Panc1 (cell line): Measurements from ENCODE around the gene FLG. TPM values are rescaled to one million over a fixed set of nuclear protein-coding genes. Genes with fewer than 3 reads are reported as not detected.

Source experiments
- ATAC-seq: fragments of 200-7000 bp; cut with Tn5 transposase; 2 replicates; pipeline ENCODE4 v1.9.1; 2020; ENCODE audit warnings: mild to moderate bottlenecking, moderate library complexity
- BruUV-seq: library from RNA; stranded (reverse); fragments of 400-500 nt; replicated peaks from 2 replicates; lab custom pipeline; 2021; lab: Mats Ljungman, UMichigan
- CTCF ChIA-PET: fragments of 300-600 bp; sonication (Branson Sonifier 250); formaldehyde crosslinking; loops from one replicate; lab custom pipeline; 2022; ENCODE audit warnings: antibody characterized with exemption; lab: Charles Lee
- POLR2A ChIA-PET: fragments of 300-600 bp; sonication (Branson Sonifier 250); formaldehyde crosslinking; loops from one replicate; lab custom pipeline; 2022; ENCODE audit warnings: antibody characterized with exemption; lab: Charles Lee
- DNase-seq: peaks from one replicate; pipeline ENCODE4 v3.0.0-alpha.2; 2010; ENCODE audit warnings: low read depth, low spot score
- H3K27ac ChIP-seq: 2 replicates; pipeline ENCODE4 v1.5.1; 2011; ENCODE audit warnings: mild to moderate bottlenecking, low read length, inconsistent platforms
- H3K27me3 ChIP-seq: fragments of 200-500 bp; sonication (Bioruptor generic); 2 replicates; pipeline ENCODE4 v1.6.0; 2014; ENCODE audit warnings: low read length, inconsistent platforms; ENCODE audit not compliant: control insufficient read depth, insufficient read depth
- H3K36me3 ChIP-seq: fragments of 200-500 bp; sonication (Bioruptor generic); 2 replicates; pipeline ENCODE4 v1.5.1; 2014; ENCODE audit warnings: inconsistent platforms, mild to moderate bottlenecking, low read length, moderate library complexity; ENCODE audit not compliant: control insufficient read depth, insufficient read depth
- H3K4me1 ChIP-seq: 2 replicates; pipeline ENCODE4 v1.5.1; 2011; ENCODE audit warnings: inconsistent platforms, mild to moderate bottlenecking, low read length, moderate library complexity; ENCODE audit not compliant: control insufficient read depth, insufficient read depth
- H3K4me3 ChIP-seq, 2 experiments: 2 replicates each; pipeline ENCODE4 v1.5.1; 2011 to 2012; ENCODE audit warnings: low read depth in 2 of 2, low read length in 2 of 2, mild to moderate bottlenecking in 2 of 2, inconsistent platforms in 1 of 2, moderate library complexity in 1 of 2
- H3K9me3 ChIP-seq: fragments of 200-500 bp; sonication (Bioruptor generic); 2 replicates; pipeline ENCODE4 v1.5.1; 2014; ENCODE audit warnings: low read depth, mild to moderate bottlenecking, inconsistent platforms, low read length, moderate library complexity; ENCODE audit not compliant: control insufficient read depth, insufficient read depth
- CTCF ChIP-seq: fragments of 450-650 bp; IDR thresholded peaks from 2 replicates; pipeline ENCODE4 v1.5.1; 2017; ENCODE audit warnings: mild to moderate bottlenecking
- POLR2AphosphoS5 ChIP-seq: IDR thresholded peaks from 2 replicates; pipeline ENCODE4 v1.6.1; 2012; ENCODE audit warnings: mild to moderate bottlenecking, low read depth, low read length, moderate library complexity
- REST ChIP-seq, 2 experiments: IDR thresholded peaks; 2 replicates each; pipeline ENCODE4 v1.6.1; 2011 to 2012; ENCODE audit warnings: low read depth in 2 of 2, control low read depth in 1 of 2, low read length in 1 of 2, mild to moderate bottlenecking in 1 of 2, moderate library complexity in 1 of 2; ENCODE audit not compliant: insufficient read depth in 1 of 2
- SIN3A ChIP-seq: IDR thresholded peaks from 2 replicates; pipeline ENCODE4 v1.6.1; 2012; ENCODE audit warnings: low read depth, mild to moderate bottlenecking, low read length, moderate library complexity, borderline replicate concordance; ENCODE audit not compliant: insufficient read depth
- TCF7L2 ChIP-seq: IDR thresholded peaks from 2 replicates; pipeline ENCODE4 v1.6.1; 2011; ENCODE audit warnings: mild to moderate bottlenecking, low read depth, low read length, inconsistent platforms
- in situ Hi-C: cut with HindIII; loops from 2 replicates; pipeline ENCODE4 v1.10.0; 2016; ENCODE audit warnings: low sequenced_read_pairs, low pct_unique_long_range_greater_than_20kb
- intact Hi-C: fragments of 100-400 bp; cut with micrococcal nuclease; formaldehyde crosslinking; loops from one replicate; pipeline ENCODE4 v1.10.0; 2022; ENCODE audit not compliant: unreplicated experiment
- total RNA-seq: library from RNA; stranded (reverse); gene quantifications from one replicate; pipeline ENCODE4 v1.2.1, GENCODE V29; 2021; ENCODE audit not compliant: unreplicated experiment

The FLG gene
- total RNA-seq, 1 experiment from 2014 or later, result not detected

DNA sequence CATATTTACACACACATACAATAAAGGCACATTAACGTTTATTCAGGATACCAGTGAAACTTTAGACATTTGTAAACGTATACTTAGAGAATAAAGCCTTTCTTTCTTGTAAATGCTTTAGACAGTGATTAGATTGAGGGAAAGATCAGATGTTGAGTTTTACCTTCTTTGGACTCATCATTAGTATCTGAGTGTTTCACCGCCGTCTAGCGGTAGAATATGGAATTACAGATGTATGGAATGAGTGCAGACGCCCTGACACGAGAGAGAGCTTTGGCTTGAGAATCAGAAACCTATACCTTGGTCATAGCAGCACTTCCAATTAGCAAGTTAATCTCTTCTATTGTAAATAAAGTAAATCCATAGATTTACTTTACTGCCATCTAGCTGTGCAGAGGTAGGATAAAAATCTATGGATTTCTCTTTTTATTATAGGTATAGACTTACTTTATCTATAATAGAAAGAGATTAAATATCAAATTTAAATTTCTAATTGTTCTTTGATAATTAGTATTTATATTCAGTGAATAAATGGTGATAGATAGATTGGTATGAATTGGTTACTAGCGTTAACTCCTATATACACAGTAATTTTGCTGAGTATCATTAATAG, 22.2 kb upstream of the FLG start:
- in situ Hi-C loops, result no loop called here
- ATAC-seq (peak; percentile 87), DNase-seq (peak; percentile 68)
- peak; percentile 86; the same call in 1 of the 2 replicates for TF ChIP-seq CTCF
- TF ChIP-seq TCF7L2, result no peak
- no peaks in the 10 kb centered on the region for H3K9me3 ChIP-seq
- no TSS peak for BruUV-seq
- POLR2A ChIA-PET, result no interaction called here
- 0 out of 2 replicates have a peak, but pooled peaks cover 2% of the 10 kb centered on the region for H3K27me3 ChIP-seq
- no peak overlapping the region for H3K4me3 ChIP-seq
- intact Hi-C loops, result loop anchor here (2.0 to 5.0 kb wide), 2 partner anchors 95 to 156 kb away; no protein-coding TSS in a partner anchor
- H3K27ac ChIP-seq, result no peak overlapping the region
- H3K36me3 ChIP-seq, result no peaks in the 10 kb centered on the region
- CTCF ChIA-PET, result interaction anchor here (0.6 to 2.3 kb wide), 4 partner anchors 17 to 119 kb away, joined by 3 to 10 read pairs (median 4); no protein-coding TSS in a partner anchor
- no peaks in the 10 kb centered on the region for H3K4me1 ChIP-seq

DNA sequence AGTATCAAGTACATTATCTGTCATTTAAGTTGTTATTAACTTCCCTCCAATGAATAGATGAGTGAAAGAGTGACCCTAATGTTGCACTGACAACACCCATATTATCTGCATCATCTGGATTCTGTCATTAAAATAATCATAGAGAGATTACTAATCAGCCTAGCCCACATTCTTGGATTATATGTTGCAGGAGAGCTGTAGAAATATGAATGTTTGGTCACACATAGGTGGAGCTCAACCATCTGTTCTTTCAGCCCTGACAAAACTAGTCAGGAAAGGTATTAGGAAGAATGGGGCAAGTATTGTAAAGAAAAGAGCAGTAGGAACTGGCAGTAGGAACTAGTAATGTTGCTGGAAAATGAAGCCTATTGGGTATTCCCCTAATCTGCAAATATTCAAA, 19.4 kb upstream of the FLG start:
- H3K4me3 ChIP-seq, result no peak overlapping the region
- H3K27me3 ChIP-seq, result 0 out of 2 replicates have a peak, but pooled peaks cover 2% of the 10 kb centered on the region
- ChIA-PET CTCF (interaction anchor here (1.0 kb wide), 1 partner anchor 114 kb away, joined by 3 read pairs; no protein-coding TSS in a partner anchor), POLR2A (no interaction called here)
- H3K9me3 ChIP-seq, result no peaks in the 10 kb centered on the region
- H3K4me1 ChIP-seq, result no peaks in the 10 kb centered on the region
- BruUV-seq, result no TSS peak
- H3K36me3 ChIP-seq, result no peaks in the 10 kb centered on the region
- in situ Hi-C loops (no loop called here), intact Hi-C loops (no loop called here)
- ATAC-seq (no peak), DNase-seq (no peak)
- TF ChIP-seq REST (IDR thresholded peaks at IDR 0.05; ENCODE audit: insufficient read depth in 1 of 2, low read depth in 2 of 2, low read length in 1 of 2) (no peak), TCF7L2 (no peak), SIN3A (no peak), CTCF (no peak), POLR2AphosphoS5 (no peak)
- H3K27ac ChIP-seq, result no peak overlapping the region
